AG04450 (cell line): ENCODE results near the gene KLHL7. TPM values are rescaled to one million over a fixed set of nuclear protein-coding genes. Genes with fewer than 3 reads are reported as not detected.

Experiments
- CTCF ChIA-PET: fragments of 300-600, 350-600 bp; formaldehyde crosslinking; extraction: SDS; loops from one replicate; lab custom pipeline; 2022; ENCODE audit warnings: antibody characterized with exemption, inconsistent platforms; lab: Charles Lee
- POLR2A ChIA-PET: fragments of 350-600 bp; formaldehyde crosslinking; extraction: SDS; loops from one replicate; lab custom pipeline; 2021; ENCODE audit warnings: antibody characterized with exemption, inconsistent platforms; lab: Yijun Ruan, JAX
- DNase-seq: peaks from one replicate; pipeline ENCODE4 v3.0.0-alpha.2; 2011; ENCODE audit warnings: low read depth, low spot score
- H3K27ac ChIP-seq: one replicate; pipeline ENCODE4 v1.5.1; 2012; ENCODE audit warnings: low read depth, low read length, control low read depth
- H3K27me3 ChIP-seq: one replicate; pipeline ENCODE4 v1.6.0; 2012; ENCODE audit warnings: low read length; ENCODE audit not compliant: control insufficient read depth, insufficient read depth
- H3K4me3 ChIP-seq: 2 replicates; pipeline ENCODE4 v1.5.1; 2011; ENCODE audit warnings: mild to moderate bottlenecking, low read depth, low read length, control low read depth
- H3K9me3 ChIP-seq: 2 replicates; pipeline ENCODE4 v1.5.1; 2012; ENCODE audit warnings: low read length; ENCODE audit not compliant: control insufficient read depth, insufficient read depth
- CTCF ChIP-seq: IDR thresholded peaks from 2 replicates; pipeline ENCODE4 v1.5.1; 2011; ENCODE audit warnings: low read depth, low read length, control low read depth, inconsistent platforms
- polyA plus RNA-seq: library from polyadenylated mRNA; depleted of rRNA; stranded (reverse); fragments of >200 nt; gene quantifications from 2 replicates; pipeline ENCODE4 v1.2.3, GENCODE V29; 2011

The KLHL7 gene
- polyA plus RNA-seq, 1 experiment: 53.7 TPM

GRCh38 chr7:23133797-23134196 is 28.2 kb downstream of the KLHL7 start:
- POLR2A ChIA-PET: no interaction called here
- CTCF ChIA-PET: no interaction called here

GRCh38 chr7:23135755-23136154 is 30.2 kb downstream of the KLHL7 start:
- ChIA-PET POLR2A (no interaction called here), CTCF (interaction anchor here (1.0 to 1.9 kb wide), 3 partner anchors 29 to 80 kb away, joined by 4 to 7 read pairs (median 4); no protein-coding TSS in a partner anchor)
- H3K27ac ChIP-seq: no peak overlapping the region
- H3K27me3 ChIP-seq: no peaks in the 10 kb centered on the region
- no peak overlapping the region for H3K4me3 ChIP-seq
- DNase-seq: no peak
- TF ChIP-seq CTCF: no peak
- H3K9me3 ChIP-seq: no peaks in the 10 kb centered on the region

More at GRCh38 chr7:23133797-23134196, 28.2 kb downstream of the KLHL7 start:
- no peak for TF ChIP-seq CTCF
- no peak for DNase-seq
- Histone ChIP-seq H3K27me3 (no peaks in the 10 kb centered on the region), H3K27ac (no peak overlapping the region), H3K4me3 (no peak overlapping the region), H3K9me3 (no peaks in the 10 kb centered on the region)

GRCh38 chr7:23136216-23136615 is 30.6 kb downstream of the KLHL7 start:
- H3K9me3 ChIP-seq: no peaks in the 10 kb centered on the region
- no peaks in the 10 kb centered on the region for H3K27me3 ChIP-seq
- peak; percentile 11 for DNase-seq
- no peak overlapping the region for H3K4me3 ChIP-seq
- no peak overlapping the region for H3K27ac ChIP-seq
- CTCF ChIA-PET: interaction anchor here (1.0 to 1.9 kb wide), 2 partner anchors 30 to 80 kb away, joined by 4 to 7 read pairs; no protein-coding TSS in a partner anchor
- POLR2A ChIA-PET: no interaction called here
- TF ChIP-seq CTCF: no peak

GRCh38 chr7:23157679-23158078 is 52.1 kb downstream of the KLHL7 start:
- no peak overlapping the region for H3K27ac ChIP-seq
- POLR2A ChIA-PET: no interaction called here
- no peaks in the 10 kb centered on the region for H3K9me3 ChIP-seq
- no peak for DNase-seq
- no peaks in the 10 kb centered on the region for H3K27me3 ChIP-seq
- CTCF ChIA-PET: interaction anchor here (1.2 kb wide), 1 partner anchor 8 kb away, joined by 3 read pairs; no protein-coding TSS in a partner anchor
- no peak for TF ChIP-seq CTCF
- H3K4me3 ChIP-seq: no peak overlapping the region

- no peak for DNase-seq
- Histone ChIP-seq H3K4me3 (no peak overlapping the region), H3K27me3 (no peaks in the 10 kb centered on the region), H3K27ac (no peak overlapping the region), H3K9me3 (no peaks in the 10 kb centered on the region)
- POLR2A ChIA-PET: no interaction called here
- TF ChIP-seq CTCF: no peak
- CTCF ChIA-PET: no interaction called here
Observed at GRCh38 chr7:23158546-23158945, 53.0 kb downstream of the KLHL7 start.
